GM08714 (cell line): Measurements from ENCODE around the gene MAN2B2.

Source experiments
- H3K4me3 ChIP-seq: fragments of 200-500 bp; sonication (Bioruptor generic); 2 replicates; pipeline ENCODE4 v1.5.1; 2014; ENCODE audit warnings: mild to moderate bottlenecking, low read length, inconsistent platforms
- ZNF274 ChIP-seq: IDR thresholded peaks from 2 replicates; pipeline ENCODE4 v1.6.1; 2012; ENCODE audit warnings: mild to moderate bottlenecking, low read depth, low read length

Gene MAN2B2

GRCh38 chr4:6586715-6587325 is 11.8 kb downstream of the MAN2B2 start:
- H3K4me3 ChIP-seq = no peak overlapping the region
- TF ChIP-seq ZNF274 = no peak

- no peak for TF ChIP-seq ZNF274
- H3K4me3 ChIP-seq = no peak overlapping the region
Observed at GRCh38 chr4:6589444-6589843, 14.5 kb downstream of the MAN2B2 start.

- no peak for TF ChIP-seq ZNF274
- no peak overlapping the region for H3K4me3 ChIP-seq
Observed at GRCh38 chr4:6591313-6591712, 16.3 kb downstream of the MAN2B2 start.

- TF ChIP-seq ZNF274 = no peak
- no peak overlapping the region for H3K4me3 ChIP-seq
Observed at GRCh38 chr4:6591781-6592180, 16.8 kb downstream of the MAN2B2 start.

- no peak overlapping the region for H3K4me3 ChIP-seq
- no peak for TF ChIP-seq ZNF274
Observed at GRCh38 chr4:6592804-6593563, 18.0 kb downstream of the MAN2B2 start.

GRCh38 chr4:6594341-6594740 is 19.4 kb downstream of the MAN2B2 start:
- TF ChIP-seq ZNF274 = no peak
- H3K4me3 ChIP-seq = no peak overlapping the region

GRCh38 chr4:6594826-6595355 is 19.9 kb downstream of the MAN2B2 start:
- TF ChIP-seq ZNF274 = no peak
- no peak overlapping the region for H3K4me3 ChIP-seq

GRCh38 chr4:6595897-6596537 is 21.0 kb downstream of the MAN2B2 start:
- no peak overlapping the region for H3K4me3 ChIP-seq
- TF ChIP-seq ZNF274 = no peak

- no peak overlapping the region for H3K4me3 ChIP-seq
- no peak for TF ChIP-seq ZNF274
Observed at GRCh38 chr4:6596948-6597347, 22.0 kb downstream of the MAN2B2 start.

- no peak for TF ChIP-seq ZNF274
- H3K4me3 ChIP-seq = no peak overlapping the region
Observed at GRCh38 chr4:6598127-6598526, 23.1 kb downstream of the MAN2B2 start.

GRCh38 chr4:6598641-6599040 is 23.7 kb downstream of the MAN2B2 start:
- no peak overlapping the region for H3K4me3 ChIP-seq

GRCh38 chr4:6601661-6602250 is 26.8 kb downstream of the MAN2B2 start:
- H3K4me3 ChIP-seq = no peak overlapping the region
- no peak for TF ChIP-seq ZNF274

More at GRCh38 chr4:6598641-6599040, 23.7 kb downstream of the MAN2B2 start:
- no peak for TF ChIP-seq ZNF274

- no peak for TF ChIP-seq ZNF274
- no peak overlapping the region for H3K4me3 ChIP-seq
Observed at GRCh38 chr4:6602289-6602688, 27.3 kb downstream of the MAN2B2 start.

GRCh38 chr4:6603128-6603527 is 28.1 kb downstream of the MAN2B2 start:
- TF ChIP-seq ZNF274 = no peak
- no peak overlapping the region for H3K4me3 ChIP-seq
